Parathyroid adenoma (tissue), 2 donors: ENCODE data around the gene FAM168A.

Experiments used
- H2AFZ ChIP-seq: fragments of 300-600 bp; sonication (generic); one replicate; pipeline ENCODE4 v1.7.0; 2017; ENCODE audit warnings: antibody characterized with exemption, mild to moderate bottlenecking
- H3K27ac ChIP-seq: fragments of 300-600 bp; sonication (generic); one replicate; pipeline ENCODE4 v1.7.0; 2017
- H3K27me3 ChIP-seq: fragments of 300-600 bp; sonication (generic); one replicate; pipeline ENCODE4 v1.7.0; 2017; ENCODE audit warnings: low read length; ENCODE audit not compliant: control insufficient read depth, insufficient read depth
- H3K36me3 ChIP-seq: fragments of 300-600 bp; sonication (generic); one replicate; pipeline ENCODE4 v1.7.0; 2017; ENCODE audit warnings: low read length; ENCODE audit not compliant: control insufficient read depth, insufficient read depth
- H3K4me1 ChIP-seq: fragments of 300-600 bp; sonication (generic); one replicate; pipeline ENCODE4 v1.7.0; 2017; ENCODE audit warnings: control low read depth
- H3K4me2 ChIP-seq: fragments of 300-600 bp; sonication (generic); one replicate; pipeline ENCODE4 v1.7.0; 2017; ENCODE audit warnings: low read length
- H3K4me3 ChIP-seq: fragments of 300-600 bp; sonication (generic); one replicate; pipeline ENCODE4 v1.7.0; 2017; ENCODE audit warnings: low read depth, low read length
- H3K79me2 ChIP-seq: fragments of 300-600 bp; sonication (generic); one replicate; pipeline ENCODE4 v1.7.0; 2017; ENCODE audit warnings: control low read depth
- H3K9ac ChIP-seq: fragments of 300-600 bp; sonication (generic); one replicate; pipeline ENCODE4 v1.7.0; 2017; ENCODE audit warnings: mild to moderate bottlenecking
- H3K9me3 ChIP-seq: fragments of 300-600 bp; sonication (generic); one replicate; pipeline ENCODE4 v1.7.0; 2017; ENCODE audit warnings: low read length; ENCODE audit not compliant: control insufficient read depth
- CTCF ChIP-seq: fragments of 300-600 bp; sonication (generic); IDR thresholded peaks from one replicate; pipeline ENCODE4 v1.7.0; 2017; ENCODE audit warnings: antibody characterized with exemption, mild to moderate bottlenecking
- donor health status: primary hyperparathyroidism.

The FAM168A gene

GRCh38 chr11:73376160-73376802 lies 221.6 kb downstream of the FAM168A start, which contains the start of gene RELT:
TSS of gene RELT (plus strand) at chr11:73376399. CDS start at chr11:73389137, 12,738 bp downstream.
- H3K4me3 ChIP-seq: peak within 1 kb of the TSS; percentile 49
- peak within 1 kb of the TSS; percentile 45 for H3K27ac ChIP-seq
- peak within 1 kb of the TSS; percentile 80 for H2AFZ ChIP-seq
- H3K79me2 ChIP-seq: no peaks in the 10 kb centered on the region
- H3K9ac ChIP-seq: no peak within 1 kb of the TSS
- H3K9me3 ChIP-seq: no peaks in the 10 kb centered on the region
- peak within 1 kb of the TSS; percentile 61 for H3K4me2 ChIP-seq
- no peaks in the 10 kb centered on the region for H3K4me1 ChIP-seq
- no peaks in the 10 kb centered on the region for H3K36me3 ChIP-seq
- TF ChIP-seq CTCF: peak; percentile 83
- H3K27me3 ChIP-seq: no peaks in the 10 kb centered on the region

- Histone ChIP-seq H3K79me2 (no peaks in the 10 kb centered on the region), H3K4me1 (no peaks in the 10 kb centered on the region)
- TF ChIP-seq CTCF: no peak
Observed at GRCh38 chr11:73375830-73376159, 222.1 kb downstream of the FAM168A start.

GRCh38 chr11:73374151-73374550 lies 223.8 kb downstream of the FAM168A start:
- Histone ChIP-seq H3K4me3 (no peak overlapping the region), H3K27me3 (no peaks in the 10 kb centered on the region), H3K9me3 (no peaks in the 10 kb centered on the region), H3K79me2 (no peaks in the 10 kb centered on the region), H3K27ac (no peak overlapping the region), H3K4me2 (no peak overlapping the region), H3K36me3 (no peaks in the 10 kb centered on the region), H3K4me1 (no peaks in the 10 kb centered on the region), H3K9ac (no peak overlapping the region), H2AFZ (no peak overlapping the region)
- TF ChIP-seq CTCF: no peak

More at GRCh38 chr11:73375830-73376159, 222.1 kb downstream of the FAM168A start:
- no peak overlapping the region for H3K9ac ChIP-seq
- H3K9me3 ChIP-seq: no peaks in the 10 kb centered on the region
- H3K36me3 ChIP-seq: no peaks in the 10 kb centered on the region
- peak overlapping the region; percentile 45 for H3K27ac ChIP-seq
- peak overlapping the region; percentile 80 for H2AFZ ChIP-seq
- H3K4me3 ChIP-seq: no peak overlapping the region
- H3K4me2 ChIP-seq: peak overlapping the region; percentile 61
- no peaks in the 10 kb centered on the region for H3K27me3 ChIP-seq

GRCh38 chr11:73372375-73372993 lies 225.4 kb downstream of the FAM168A start:
- TF ChIP-seq CTCF: no peak
- no peak overlapping the region for H3K9ac ChIP-seq
- H3K4me2 ChIP-seq: no peak overlapping the region
- H3K4me1 ChIP-seq: no peaks in the 10 kb centered on the region
- H3K79me2 ChIP-seq: no peaks in the 10 kb centered on the region
- H3K27ac ChIP-seq: no peak overlapping the region
- H3K9me3 ChIP-seq: no peaks in the 10 kb centered on the region
- H3K4me3 ChIP-seq: no peak overlapping the region
- no peaks in the 10 kb centered on the region for H3K36me3 ChIP-seq
- H3K27me3 ChIP-seq: no peaks in the 10 kb centered on the region
- no peak overlapping the region for H2AFZ ChIP-seq
